Panc1 (cell line): Measurements from ENCODE around the gene CAMTA2.

Experiments
- TF ChIP-seq, protein P1 (sequence below), 2 experiments: IDR thresholded peaks; 2 replicates each; pipeline ENCODE4 v1.6.1; 2011 to 2012; ENCODE audit warnings: low read depth in 2 of 2, control low read depth in 1 of 2, low read length in 1 of 2, mild to moderate bottlenecking in 1 of 2, moderate library complexity in 1 of 2; ENCODE audit not compliant: insufficient read depth in 1 of 2
- TF ChIP-seq, protein P2 (sequence below): fragments of 450-650 bp; IDR thresholded peaks from 2 replicates; pipeline ENCODE4 v1.5.1; 2017; ENCODE audit warnings: mild to moderate bottlenecking

DNA sequence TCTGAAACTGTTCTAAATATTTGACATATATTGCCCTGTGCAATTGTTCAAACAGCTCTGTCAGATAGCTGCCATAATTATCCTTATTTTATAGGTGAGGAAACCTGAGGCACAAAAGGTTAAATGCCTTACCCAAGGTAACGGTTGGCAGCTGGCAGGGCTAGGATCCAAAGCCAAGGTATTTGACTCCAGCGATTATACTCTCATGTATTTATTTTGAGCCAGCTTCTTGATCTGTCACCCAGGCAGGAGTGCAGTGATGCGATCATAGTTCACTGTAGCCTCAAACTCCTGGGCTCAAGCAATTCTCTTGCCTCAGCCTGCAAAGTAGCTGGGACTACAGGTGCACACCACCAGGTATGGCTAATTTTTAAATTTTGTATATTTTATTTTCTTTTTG is 29.4 kb downstream of the CAMTA2 start:
- TF ChIP-seq, protein P1, sequence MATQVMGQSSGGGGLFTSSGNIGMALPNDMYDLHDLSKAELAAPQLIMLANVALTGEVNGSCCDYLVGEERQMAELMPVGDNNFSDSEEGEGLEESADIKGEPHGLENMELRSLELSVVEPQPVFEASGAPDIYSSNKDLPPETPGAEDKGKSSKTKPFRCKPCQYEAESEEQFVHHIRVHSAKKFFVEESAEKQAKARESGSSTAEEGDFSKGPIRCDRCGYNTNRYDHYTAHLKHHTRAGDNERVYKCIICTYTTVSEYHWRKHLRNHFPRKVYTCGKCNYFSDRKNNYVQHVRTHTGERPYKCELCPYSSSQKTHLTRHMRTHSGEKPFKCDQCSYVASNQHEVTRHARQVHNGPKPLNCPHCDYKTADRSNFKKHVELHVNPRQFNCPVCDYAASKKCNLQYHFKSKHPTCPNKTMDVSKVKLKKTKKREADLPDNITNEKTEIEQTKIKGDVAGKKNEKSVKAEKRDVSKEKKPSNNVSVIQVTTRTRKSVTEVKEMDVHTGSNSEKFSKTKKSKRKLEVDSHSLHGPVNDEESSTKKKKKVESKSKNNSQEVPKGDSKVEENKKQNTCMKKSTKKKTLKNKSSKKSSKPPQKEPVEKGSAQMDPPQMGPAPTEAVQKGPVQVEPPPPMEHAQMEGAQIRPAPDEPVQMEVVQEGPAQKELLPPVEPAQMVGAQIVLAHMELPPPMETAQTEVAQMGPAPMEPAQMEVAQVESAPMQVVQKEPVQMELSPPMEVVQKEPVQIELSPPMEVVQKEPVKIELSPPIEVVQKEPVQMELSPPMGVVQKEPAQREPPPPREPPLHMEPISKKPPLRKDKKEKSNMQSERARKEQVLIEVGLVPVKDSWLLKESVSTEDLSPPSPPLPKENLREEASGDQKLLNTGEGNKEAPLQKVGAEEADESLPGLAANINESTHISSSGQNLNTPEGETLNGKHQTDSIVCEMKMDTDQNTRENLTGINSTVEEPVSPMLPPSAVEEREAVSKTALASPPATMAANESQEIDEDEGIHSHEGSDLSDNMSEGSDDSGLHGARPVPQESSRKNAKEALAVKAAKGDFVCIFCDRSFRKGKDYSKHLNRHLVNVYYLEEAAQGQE (IDR thresholded peaks at IDR 0.05; ENCODE audit: insufficient read depth in 1 of 2, low read depth in 2 of 2, low read length in 1 of 2): no peak
- TF ChIP-seq, protein P2, sequence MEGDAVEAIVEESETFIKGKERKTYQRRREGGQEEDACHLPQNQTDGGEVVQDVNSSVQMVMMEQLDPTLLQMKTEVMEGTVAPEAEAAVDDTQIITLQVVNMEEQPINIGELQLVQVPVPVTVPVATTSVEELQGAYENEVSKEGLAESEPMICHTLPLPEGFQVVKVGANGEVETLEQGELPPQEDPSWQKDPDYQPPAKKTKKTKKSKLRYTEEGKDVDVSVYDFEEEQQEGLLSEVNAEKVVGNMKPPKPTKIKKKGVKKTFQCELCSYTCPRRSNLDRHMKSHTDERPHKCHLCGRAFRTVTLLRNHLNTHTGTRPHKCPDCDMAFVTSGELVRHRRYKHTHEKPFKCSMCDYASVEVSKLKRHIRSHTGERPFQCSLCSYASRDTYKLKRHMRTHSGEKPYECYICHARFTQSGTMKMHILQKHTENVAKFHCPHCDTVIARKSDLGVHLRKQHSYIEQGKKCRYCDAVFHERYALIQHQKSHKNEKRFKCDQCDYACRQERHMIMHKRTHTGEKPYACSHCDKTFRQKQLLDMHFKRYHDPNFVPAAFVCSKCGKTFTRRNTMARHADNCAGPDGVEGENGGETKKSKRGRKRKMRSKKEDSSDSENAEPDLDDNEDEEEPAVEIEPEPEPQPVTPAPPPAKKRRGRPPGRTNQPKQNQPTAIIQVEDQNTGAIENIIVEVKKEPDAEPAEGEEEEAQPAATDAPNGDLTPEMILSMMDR: no peak
